Epidermal melanocyte (primary cell): ENCODE results near the gene CDK5RAP3.
"Not testable (repeated sequence)": the region's sequence is repeated elsewhere in the genome, so short reads cannot be mapped to it uniquely, and the experiment has no call there.

Source experiments
- DNase-seq: peaks from one replicate; pipeline ENCODE4 v3.0.0; 2011; ENCODE audit warnings: low spot score; ENCODE audit not compliant: insufficient read length

The CDK5RAP3 gene

DNA sequence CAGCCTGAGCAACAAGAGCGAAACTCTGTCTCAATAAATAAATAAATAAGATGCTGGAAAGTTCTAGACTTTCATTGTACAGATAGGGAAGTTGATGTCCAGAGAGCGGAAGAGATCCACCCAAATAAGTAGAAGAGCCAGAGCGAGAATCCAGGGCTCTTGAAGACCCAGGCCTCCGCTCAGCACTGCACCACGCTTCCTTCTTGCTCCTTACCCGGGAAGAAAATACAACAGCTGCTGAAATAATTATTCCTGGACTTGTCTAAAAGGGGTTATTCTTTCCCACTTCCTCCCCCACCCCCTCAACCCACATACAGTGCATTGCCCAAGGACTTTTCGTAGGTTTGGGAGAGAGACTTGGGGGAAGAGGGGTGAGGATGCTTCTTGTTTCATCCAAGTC lies 26.7 kb downstream of the CDK5RAP3 start:
- no peak for DNase-seq

DNA sequence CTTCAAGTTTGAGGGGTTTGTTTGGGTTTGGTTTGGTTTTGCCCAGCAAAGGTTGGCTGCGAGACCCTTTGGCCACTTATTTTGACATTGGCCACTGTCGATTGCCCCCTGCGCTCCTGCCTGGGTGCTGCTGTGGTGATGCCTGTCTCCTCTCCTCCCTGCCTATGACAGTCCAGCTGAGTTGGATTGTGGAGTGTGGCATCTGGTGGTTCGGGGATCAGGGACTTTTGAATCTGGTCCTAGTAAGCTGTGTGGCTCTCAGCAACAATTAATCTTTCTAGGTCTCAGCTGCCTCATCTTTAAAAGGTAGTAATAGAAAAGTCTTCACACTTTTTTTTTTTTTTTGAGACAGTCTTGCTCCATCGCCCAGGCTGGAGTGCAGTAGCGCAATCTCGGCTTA lies 27.1 kb downstream of the CDK5RAP3 start:
- DNase-seq: no peak

DNA sequence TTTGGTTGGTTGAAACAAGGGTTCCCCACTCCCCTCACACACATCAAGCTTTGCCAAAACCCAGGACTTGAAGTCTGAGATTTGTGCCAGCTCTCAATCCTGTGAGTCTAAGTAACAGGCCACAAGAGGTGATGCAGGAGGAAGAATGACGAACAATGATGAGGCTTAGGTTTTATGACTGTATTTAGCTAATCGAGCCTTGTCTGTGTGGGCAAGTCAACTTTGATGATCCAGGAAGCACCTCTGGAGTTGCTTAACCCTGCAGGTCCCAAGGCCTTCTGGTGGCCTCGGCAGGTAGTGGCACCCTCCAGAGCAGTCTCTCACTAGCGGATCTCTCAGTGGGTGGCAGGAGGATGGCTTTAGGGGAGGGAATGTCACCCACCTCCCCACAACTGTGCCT lies 28.7 kb downstream of the CDK5RAP3 start:
- no peak for DNase-seq

DNA sequence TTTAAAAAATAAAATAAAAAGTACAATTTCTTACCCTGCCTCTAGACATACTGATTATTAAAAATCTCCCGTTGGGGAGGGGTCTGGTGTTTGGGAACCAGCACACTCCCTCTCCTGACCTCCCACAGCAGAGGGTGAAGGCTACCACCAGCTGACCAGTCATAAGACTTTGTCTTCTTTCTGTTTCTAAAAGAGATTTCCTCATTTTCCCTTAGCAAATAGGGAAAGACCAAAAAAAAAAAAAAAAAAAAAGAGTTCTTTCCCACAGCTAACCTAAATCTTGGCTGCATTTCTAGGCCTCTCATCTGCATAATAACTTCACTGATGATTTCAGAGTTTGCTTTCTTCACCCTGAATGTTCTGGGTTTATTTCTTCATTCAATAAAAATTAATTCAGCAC lies 30.3 kb downstream of the CDK5RAP3 start:
- DNase-seq: no peak

DNA sequence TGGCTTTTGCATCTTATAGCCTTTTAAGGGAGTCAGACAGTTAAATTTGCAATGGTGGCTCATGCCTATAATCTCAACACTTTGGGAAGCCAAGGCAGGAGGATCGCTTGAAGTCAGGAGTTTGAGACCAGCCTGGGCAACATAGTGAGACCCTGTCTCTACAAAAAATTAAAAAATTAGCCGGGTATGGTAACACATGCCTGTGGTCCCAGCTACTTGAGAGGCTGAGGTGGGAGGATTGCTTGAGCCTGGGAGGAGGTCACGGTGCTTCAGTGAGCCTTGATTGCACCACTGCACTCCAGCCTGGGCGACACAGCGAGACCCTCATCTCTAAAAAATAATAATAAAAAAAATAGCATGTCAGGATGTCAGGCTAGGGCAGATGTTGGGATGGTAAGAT lies 30.7 kb downstream of the CDK5RAP3 start:
- not testable (repeated sequence) for DNase-seq

DNA sequence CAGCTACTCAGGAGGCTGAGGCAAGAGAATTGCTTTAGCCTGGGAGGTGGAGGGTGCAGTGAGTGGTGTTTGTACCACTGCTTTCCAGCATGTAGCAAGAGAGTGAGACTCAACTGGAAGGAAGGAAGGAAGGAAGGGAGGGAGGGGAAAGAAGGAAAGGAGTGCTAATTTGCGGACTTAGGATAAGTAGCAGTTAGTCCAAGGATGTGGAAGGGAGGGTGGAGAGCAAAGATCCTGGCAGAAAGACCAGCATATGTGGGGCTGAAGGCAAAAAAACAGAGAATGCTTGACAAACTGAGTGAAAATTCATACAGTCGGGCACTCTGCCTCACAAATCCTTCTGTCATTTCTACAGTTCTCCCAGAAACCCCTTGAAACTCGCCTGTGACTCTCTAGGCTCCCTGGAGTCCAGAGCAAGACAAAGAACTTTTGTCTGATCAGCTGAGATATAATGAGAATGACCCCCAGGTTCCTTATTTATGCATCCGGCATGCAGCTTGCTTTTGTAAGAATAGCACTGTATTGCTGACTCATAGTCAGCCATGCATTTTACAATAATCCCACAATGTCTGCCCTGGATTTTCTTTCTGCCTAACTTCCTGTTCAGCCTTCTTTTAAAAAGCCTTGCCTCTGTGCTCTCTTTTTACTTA lies 31.5 kb downstream of the CDK5RAP3 start:
- peak; percentile 83 for DNase-seq

DNA sequence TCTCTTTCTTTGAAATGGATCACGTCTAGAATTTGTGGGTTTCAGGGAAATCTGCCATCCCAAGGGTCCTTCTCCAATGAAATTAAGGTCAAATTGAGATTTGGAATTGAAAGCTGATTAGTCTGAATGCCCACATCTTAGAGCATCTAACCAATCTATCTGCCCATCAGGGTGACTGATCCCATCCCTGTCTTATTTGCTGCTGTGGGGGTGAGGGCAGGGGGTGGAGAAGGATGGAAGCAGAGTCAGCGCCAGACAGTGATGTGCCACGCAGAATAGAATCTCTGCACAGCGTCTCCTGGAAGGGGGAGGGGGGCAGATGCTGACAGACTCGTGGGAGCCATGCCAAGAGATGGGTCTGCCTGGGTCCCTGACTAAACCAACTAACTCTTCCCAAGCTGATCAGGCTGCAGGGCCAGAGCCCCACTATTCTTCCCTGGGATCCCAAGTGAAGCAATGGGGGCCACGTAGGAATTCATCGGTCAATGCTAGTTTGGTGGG lies 32.1 kb downstream of the CDK5RAP3 start:
- DNase-seq: no peak

DNA sequence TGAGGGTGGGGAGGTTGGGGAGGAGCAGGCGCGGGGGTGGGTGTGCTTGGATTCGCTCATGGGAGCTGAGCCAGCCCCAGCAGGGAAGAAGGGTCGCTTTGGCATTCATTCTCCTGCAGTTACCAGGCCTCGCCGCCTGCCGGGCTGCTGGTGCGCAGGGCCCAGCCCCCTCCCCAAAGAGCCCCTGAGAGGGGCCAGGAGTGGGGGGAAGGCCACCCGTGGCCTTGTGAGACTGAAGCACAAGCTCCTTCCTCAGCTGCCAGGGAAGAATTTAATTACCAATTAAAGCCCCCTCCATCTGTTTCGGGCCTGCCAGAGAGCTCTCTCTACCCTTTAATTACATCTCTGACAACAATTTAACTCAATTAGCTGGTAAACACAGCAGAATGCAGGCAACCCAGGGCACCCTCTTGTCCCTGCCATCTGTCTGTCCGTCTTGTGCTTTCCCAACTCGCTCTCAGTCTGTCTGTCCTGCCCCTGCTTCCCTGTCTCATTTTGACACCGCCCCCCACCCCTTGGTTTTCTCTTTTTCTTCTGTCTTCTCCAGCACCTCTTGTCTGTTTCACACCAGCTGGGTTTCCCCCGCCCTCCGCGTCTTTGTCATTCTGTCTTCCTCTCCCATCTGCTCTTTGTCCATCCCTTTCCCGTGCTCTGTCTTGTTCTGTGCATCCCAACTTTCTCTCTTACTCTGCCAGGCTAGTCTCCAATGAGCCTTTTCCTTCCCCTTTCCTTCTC lies 32.7 kb downstream of the CDK5RAP3 start:
- DNase-seq: no peak

DNA sequence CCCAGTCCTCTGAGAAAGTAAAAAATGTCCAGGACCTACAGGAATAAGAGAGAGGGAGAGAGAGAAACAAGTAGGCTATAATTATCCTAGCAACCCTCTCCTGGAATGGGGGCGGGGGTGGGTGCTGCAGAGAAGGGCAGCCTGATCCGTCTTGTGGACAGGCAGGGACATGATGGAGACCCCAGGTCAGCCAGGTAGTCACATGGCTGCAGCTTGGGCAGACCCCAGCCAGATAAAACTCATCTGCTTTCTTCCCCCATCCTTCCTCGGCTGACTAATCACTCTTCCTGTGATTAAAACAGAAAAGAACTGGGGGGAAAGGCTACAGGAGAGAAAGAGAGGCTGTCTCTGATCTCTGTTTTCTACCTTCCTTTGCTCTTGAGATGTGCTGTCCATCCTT lies 34.1 kb downstream of the CDK5RAP3 start:
- DNase-seq: no peak

DNA sequence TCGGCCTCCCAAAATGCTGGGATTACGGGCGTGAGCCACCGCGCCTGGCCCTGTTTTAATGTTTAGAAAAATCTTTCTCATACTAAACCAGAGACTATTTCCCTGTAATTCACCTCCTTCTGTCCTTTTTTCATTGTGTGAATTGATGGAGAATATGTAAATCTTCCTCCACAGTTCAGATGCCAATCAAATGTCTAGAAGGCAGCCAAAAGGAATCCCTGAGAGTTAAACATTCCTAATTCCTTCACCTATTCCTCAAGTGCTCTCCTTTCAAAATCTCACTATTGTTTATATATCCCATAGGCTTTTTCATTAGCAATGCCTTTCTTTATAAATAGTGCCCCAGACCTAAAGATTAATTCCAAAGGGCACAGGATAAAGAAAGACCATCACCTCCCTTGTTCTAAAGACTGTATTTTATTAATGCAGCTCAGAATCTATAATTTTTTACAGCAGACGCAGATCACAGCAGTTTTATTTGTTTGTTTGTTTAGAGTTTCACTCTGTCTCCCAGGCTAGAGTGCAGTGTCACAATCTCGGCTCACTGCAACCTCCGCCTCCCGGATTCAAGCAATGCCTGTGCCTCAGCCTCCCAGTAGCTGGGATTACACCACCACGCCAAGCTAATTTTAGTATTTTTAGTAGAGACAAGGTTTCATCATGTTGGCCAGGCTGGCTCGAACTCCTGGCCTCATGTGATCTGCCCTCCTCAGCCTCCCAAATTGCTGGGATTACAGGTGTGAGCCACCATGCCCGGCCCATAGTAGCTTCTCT lies 36.2 kb downstream of the CDK5RAP3 start:
- DNase-seq: no peak

DNA sequence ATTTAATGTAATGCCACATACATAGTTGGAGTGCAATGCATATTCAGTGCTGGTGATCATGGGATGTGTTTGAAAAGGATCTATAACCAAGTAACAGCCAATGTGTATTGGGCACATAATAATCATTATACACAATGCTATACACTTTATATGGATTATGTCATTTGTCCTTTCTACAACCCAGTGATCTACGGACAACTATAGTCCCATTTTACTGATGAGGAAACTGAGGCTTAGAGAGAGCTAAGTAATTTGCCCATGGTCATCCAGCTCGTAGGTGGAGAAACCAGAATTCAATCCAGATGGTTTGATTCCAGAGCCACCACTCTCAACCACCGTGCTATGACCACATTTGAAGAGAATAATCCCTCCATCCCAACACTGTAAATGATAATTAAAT lies 39.3 kb downstream of the CDK5RAP3 start:
- DNase-seq: no peak

DNA sequence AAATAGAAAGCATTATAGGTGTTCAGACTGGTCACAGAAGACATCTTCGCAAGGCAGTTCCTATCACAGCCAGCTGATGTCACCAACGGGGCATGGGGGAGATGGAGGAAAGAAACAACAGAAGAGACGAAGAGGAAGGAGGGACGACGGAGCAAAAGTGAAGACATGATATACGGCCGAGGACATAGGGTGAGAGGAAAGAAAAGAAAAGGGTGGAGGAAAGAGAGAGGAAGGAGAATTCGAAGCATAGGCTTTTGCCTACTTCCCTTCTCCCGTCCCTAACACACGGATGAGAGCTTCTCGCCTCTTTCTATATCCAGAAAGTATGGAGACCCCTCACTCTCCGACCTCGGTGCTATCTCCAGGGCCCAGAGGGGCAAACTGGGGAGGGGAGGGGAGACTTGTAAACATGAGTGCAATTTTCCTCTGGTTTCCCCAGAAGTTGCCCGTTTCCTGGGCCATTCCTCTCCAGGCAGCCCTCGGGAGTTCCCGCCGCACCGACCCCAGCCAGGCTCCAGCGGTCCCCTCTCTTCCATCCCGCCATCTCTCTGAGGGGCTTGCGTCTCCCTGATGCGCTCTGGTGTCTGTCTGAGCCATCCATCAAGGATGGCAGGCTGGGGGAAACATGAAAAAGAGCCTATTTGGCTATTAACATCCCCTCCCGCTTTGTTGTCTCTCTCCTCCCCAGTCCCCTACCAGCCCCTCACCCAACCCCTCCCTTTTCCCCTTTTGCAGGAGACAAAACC lies 40.7 kb downstream of the CDK5RAP3 start:
- no peak for DNase-seq

DNA sequence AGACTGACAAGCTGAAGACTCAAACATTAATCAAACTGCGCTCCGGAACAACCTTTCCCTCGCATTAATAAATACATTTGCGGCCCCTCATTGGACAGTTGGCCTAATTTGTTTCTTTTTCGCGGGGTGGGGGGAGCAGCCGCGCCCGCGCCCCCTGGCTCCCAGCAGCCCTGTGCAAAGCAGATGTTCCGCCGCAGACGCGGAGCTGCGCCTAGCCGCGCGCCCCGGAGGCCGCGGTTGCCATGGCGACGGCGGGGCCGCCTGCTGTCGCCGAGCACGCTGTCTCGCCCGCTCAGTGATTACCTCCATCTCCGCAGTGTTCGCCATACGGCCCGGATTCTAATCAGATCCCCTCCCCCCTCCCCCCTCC lies 41.2 kb downstream of the CDK5RAP3 start:
- no peak for DNase-seq

DNA sequence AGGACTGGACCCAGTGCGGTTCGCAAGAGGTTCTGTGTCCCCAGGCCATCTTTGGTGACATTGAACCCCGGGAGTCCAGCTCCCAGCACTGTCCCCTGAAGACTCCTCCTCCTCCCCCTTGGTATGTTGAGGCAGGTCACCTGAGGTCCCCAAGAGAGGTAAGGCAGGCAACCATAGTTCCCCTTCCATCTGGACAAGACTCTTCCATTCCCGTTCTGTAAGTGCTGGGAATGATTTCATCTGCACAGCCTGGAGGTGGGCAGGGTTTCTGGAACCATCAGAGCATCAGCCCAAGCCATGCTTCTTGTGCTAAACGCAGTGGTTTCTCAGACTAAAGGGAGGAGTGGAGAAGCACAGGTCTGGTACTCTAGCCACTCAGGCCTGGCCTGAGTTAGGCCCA lies 41.7 kb downstream of the CDK5RAP3 start:
- no peak for DNase-seq

DNA sequence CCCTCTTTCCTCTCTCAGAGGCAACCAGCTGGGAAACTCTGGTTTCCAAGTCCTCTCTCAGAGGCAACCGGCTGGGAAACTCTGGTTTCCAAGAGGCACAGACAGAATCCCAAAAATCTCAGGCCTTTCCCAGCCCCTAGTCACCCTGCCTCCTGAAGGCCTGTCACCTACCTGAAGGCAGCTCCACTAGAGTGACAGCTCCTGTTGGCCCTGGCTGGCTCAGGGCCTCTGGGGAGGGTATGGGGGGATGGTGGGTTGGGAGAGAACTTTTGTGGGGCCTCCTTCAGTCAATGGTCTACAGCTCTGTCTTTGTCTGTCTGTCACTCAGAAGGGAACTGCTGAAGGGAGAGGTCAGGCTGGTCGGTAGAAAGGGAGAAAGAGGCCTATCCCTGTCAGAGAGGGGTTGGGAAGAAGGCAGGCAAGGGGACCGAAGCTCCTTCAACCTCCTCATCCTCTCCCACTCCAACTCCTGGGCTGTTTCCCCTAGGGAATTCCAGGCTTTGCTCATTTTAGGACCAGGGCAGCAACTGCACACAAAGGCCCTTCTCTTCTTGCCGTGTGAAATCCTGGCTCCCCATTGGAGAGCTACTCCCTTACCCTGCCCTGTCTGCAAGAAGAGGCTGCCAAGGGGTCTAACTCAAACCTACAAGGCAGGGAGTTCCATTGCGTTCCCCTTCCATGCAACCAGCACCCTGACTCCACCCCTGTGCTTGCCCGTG lies 43.1 kb downstream of the CDK5RAP3 start:
- DNase-seq: no peak

DNA sequence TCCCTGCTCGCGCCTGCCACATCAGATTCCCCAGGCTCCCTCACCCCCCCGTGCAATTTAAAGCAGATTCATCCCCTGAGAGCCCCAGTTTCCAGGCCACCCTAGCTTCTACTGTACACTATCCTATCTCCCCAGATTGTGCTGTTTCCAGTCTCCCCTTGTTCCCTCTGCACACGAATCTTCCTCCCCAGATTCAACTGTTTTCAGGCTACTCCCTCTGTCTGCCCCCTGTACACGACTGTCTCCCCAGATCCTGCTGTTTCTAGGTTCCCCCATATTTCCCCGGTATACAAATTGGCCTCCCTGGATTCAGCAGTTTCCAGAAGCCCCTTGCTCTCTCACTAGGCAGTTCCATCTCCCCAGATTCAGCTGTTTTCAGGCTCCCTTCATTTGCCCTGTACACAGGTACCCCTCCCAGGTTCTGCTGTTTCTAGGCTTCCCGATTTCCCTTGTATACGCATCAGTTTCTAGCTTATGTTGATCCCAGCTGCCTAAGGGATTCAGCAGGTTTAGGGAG lies 43.7 kb downstream of the CDK5RAP3 start:
- DNase-seq: no peak

DNA sequence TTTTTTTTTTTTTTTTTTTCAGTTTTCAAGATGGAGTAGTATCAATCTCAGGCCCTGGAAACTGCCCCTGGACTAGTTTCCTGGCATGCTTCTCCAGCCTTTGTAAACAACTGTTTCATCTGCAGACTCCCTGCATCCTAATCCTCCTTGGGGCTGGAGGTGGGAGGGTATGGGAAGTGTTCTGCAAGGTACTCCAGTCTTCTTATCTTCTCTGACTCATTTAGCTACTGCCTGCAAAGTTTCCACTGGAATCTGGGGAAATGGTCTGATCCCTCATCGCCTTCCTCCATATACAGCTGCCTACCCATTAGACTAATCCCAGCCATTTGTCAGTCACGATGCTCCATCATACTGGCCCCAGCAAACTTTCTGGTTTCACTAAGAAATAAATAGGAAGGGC lies 45.2 kb downstream of the CDK5RAP3 start:
- no peak for DNase-seq

DNA sequence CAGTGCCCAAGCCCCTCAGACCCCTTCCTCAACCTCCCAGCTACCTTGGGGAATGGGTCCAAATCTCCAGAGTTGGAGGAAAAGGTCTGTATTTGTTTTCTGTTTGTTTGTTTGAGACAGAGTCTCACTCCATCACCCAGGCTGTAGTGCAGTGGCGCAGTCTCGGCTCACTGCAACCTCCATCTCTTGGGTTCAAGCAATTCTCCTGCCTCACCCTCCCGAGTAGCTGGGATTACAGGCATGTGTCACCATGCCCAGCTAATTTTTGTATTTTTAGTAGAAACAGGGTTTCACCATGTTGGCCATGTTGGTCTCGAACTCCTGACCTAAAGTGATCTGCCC lies 46.9 kb downstream of the CDK5RAP3 start:
- not testable (repeated sequence) for DNase-seq

DNA sequence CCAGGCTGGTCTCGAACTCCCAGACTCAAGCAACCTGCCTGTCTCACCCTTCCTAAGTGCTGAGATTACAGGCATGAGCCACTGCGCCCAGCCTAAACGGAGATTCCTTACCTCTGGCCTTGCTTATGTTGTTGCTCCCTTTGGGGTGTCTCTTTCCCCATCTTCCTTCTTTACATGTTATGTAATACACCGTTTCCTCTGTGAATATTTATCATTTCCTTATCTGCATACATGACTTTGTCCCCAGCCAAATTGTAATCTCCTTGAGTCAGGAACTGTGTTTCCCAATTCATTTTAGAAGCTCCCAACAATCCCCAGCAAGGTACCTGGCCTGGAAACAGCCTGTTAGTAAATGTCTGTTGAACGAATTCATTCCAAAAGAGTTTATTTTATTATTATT lies 51.0 kb downstream of the CDK5RAP3 start:
- no peak for DNase-seq

DNA sequence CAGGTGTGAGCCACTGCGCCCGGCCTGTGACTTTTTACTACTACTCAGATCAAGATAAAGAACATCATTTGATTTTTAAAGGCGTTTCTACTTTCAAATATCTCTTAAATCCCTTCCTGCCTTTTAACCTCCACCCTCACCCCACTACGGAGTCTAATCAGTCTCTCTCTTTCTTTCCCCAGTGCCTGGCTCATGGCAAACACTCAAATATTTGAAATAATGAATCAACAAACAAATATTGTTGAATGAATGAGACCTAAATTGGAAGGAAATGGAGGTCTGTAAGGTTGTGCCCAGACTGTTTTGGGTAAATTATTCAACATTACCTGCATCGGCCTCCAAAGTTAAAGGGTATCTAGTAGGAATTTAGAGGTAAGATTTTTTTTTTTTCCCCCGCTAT lies 52.0 kb downstream of the CDK5RAP3 start:
- DNase-seq: no peak
